HCT116 (cell line): ENCODE results near the gene CHST5.

Source experiments
- POLR2A ChIP-seq: IDR thresholded peaks from 2 replicates; pipeline ENCODE4 v1.7.0; 2011; ENCODE audit warnings: borderline replicate concordance; ENCODE audit not compliant: insufficient read depth, insufficient read length; ENCODE audit errors: extremely low read depth
- POLR2AphosphoS5 ChIP-seq: IDR thresholded peaks from 2 replicates; pipeline ENCODE4 v1.6.1; 2011; ENCODE audit warnings: mild to moderate bottlenecking, low read depth, low read length, moderate library complexity
- SP1 ChIP-seq: IDR thresholded peaks from 2 replicates; pipeline ENCODE4 v1.6.1; 2012; ENCODE audit warnings: low read depth
- YY1 ChIP-seq: IDR thresholded peaks from 2 replicates; pipeline ENCODE4 v1.6.1; 2011; ENCODE audit warnings: low read length, low read depth, moderate library complexity, mild to moderate bottlenecking; ENCODE audit not compliant: insufficient replicate concordance; ENCODE audit errors: extremely low read depth
- TF ChIP-seq, protein P1 (sequence below), 3 experiments: fragments of 200-600 bp in 1 of 3; sonication (generic) in 1 of 3; IDR thresholded peaks in 2 of 3; conservative IDR thresholded peaks in 1 of 3; 2 replicates each; pipeline ENCODE4 v1.5.1; 2012 to 2017; ENCODE audit warnings: low read depth in 2 of 3, low read length in 2 of 3, antibody characterized with exemption in 1 of 3, borderline replicate concordance in 1 of 3, control low read depth in 1 of 3, mild to moderate bottlenecking in 1 of 3, mixed read lengths in 1 of 3, mixed run types in 1 of 3, moderate library complexity in 1 of 3; ENCODE audit not compliant: insufficient read depth in 1 of 3
- TF ChIP-seq, protein P2 (sequence below): IDR thresholded peaks from 2 replicates; pipeline ENCODE4 v1.6.1; 2012; ENCODE audit warnings: low read depth

DNA sequence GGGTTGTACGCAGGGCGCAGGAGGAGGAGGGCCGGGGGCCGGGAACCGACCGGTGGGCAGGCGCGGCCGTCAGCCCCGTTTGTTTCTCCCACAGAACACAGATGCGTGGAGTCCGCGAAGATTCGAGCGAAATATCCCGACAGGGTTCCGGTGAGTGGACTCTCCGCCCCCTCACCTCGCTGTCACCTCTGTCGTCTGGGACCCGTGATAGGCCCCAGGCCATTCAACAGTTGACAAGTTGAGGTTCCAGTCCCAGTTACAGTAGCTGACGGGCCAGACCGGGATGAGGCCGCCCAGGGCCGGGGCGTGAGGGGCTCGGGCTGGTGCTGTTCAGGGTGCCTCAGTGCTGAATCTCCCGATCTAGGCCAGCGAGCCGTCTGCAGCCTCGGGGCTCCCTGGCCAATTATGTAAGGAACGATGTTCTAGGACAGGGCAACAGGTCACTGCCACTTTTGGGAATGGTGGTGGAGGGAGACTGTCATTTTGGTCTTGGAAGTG is 30.9 kb upstream of the CHST5 start:
- TF ChIP-seq POLR2A (no peak), SP1 (no peak), YY1 (no peak), POLR2AphosphoS5 (no peak)
- TF ChIP-seq, protein P1, sequence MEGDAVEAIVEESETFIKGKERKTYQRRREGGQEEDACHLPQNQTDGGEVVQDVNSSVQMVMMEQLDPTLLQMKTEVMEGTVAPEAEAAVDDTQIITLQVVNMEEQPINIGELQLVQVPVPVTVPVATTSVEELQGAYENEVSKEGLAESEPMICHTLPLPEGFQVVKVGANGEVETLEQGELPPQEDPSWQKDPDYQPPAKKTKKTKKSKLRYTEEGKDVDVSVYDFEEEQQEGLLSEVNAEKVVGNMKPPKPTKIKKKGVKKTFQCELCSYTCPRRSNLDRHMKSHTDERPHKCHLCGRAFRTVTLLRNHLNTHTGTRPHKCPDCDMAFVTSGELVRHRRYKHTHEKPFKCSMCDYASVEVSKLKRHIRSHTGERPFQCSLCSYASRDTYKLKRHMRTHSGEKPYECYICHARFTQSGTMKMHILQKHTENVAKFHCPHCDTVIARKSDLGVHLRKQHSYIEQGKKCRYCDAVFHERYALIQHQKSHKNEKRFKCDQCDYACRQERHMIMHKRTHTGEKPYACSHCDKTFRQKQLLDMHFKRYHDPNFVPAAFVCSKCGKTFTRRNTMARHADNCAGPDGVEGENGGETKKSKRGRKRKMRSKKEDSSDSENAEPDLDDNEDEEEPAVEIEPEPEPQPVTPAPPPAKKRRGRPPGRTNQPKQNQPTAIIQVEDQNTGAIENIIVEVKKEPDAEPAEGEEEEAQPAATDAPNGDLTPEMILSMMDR (IDR thresholded peaks at IDR 0.05 in 2 of 3, conservative IDR thresholded peaks at IDR 0.05 in 1 of 3; ENCODE audit: borderline replicate concordance in 1 of 3, insufficient read depth in 1 of 3, low read depth in 2 of 3, low read length in 2 of 3) = no peak
- TF ChIP-seq, protein P2, sequence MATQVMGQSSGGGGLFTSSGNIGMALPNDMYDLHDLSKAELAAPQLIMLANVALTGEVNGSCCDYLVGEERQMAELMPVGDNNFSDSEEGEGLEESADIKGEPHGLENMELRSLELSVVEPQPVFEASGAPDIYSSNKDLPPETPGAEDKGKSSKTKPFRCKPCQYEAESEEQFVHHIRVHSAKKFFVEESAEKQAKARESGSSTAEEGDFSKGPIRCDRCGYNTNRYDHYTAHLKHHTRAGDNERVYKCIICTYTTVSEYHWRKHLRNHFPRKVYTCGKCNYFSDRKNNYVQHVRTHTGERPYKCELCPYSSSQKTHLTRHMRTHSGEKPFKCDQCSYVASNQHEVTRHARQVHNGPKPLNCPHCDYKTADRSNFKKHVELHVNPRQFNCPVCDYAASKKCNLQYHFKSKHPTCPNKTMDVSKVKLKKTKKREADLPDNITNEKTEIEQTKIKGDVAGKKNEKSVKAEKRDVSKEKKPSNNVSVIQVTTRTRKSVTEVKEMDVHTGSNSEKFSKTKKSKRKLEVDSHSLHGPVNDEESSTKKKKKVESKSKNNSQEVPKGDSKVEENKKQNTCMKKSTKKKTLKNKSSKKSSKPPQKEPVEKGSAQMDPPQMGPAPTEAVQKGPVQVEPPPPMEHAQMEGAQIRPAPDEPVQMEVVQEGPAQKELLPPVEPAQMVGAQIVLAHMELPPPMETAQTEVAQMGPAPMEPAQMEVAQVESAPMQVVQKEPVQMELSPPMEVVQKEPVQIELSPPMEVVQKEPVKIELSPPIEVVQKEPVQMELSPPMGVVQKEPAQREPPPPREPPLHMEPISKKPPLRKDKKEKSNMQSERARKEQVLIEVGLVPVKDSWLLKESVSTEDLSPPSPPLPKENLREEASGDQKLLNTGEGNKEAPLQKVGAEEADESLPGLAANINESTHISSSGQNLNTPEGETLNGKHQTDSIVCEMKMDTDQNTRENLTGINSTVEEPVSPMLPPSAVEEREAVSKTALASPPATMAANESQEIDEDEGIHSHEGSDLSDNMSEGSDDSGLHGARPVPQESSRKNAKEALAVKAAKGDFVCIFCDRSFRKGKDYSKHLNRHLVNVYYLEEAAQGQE = no peak; the same call in 1 of the 2 replicates
